ENCODE data around the gene INSRR. TPM values are rescaled to one million over a fixed set of nuclear protein-coding genes. Genes with fewer than 3 reads are reported as not detected.

Gene INSRR
- total and polyA plus RNA-seq, 9 of the 15 experiments (the other 6 are each of a cell fraction or from before 2014, with no cell fraction given): 0.03 to 0.18 (median 0.06) TPM; not detected in 3

GRCh38 chr1:156901966-156902915 is 43.3 kb upstream of the INSRR start (continued):
- TF ChIP-seq ARID4B (CRISPR knock-in tag; IDR thresholded peaks at IDR 0.05) (no peak), CREB3L1 (IDR thresholded peaks at IDR 0.05; ENCODE audit: borderline replicate concordance, low read depth) (no peak), PHTF2 (CRISPR knock-in tag; IDR thresholded peaks at IDR 0.05) (no peak), RNF219 (CRISPR knock-in tag; IDR thresholded peaks at IDR 0.05) (no peak), TRIM28 (IDR thresholded peaks at IDR 0.05) (no peak), ZNF561 (CRISPR knock-in tag; conservative IDR thresholded peaks at IDR 0.05) (no peak)

Measured in K562 (cell line).